Fibroblast of pulmonary artery (primary cell): Measurements from ENCODE around the gene ARMH1.
"Not testable (repeated sequence)": the region's sequence is repeated elsewhere in the genome, so short reads cannot be mapped to it uniquely, and the experiment has no call there.

Experiments used
- DNase-seq: peaks from one replicate; pipeline ENCODE4 v3.0.0-alpha.2; 2010; ENCODE audit warnings: low read depth
- H3K4me3 ChIP-seq: replicated peaks from 2 replicates; pipeline ENCODE4 v1.5.1; 2011; ENCODE audit warnings: low read depth, mild to moderate bottlenecking, control low read depth, low read length, moderate library complexity
- TF ChIP-seq, protein P1 (sequence below): IDR thresholded peaks from 2 replicates; pipeline ENCODE4 v1.5.1; 2011; ENCODE audit warnings: mild to moderate bottlenecking, control low read depth, low read length, inconsistent platforms; ENCODE audit errors: missing control alignments

The ARMH1 gene

DNA sequence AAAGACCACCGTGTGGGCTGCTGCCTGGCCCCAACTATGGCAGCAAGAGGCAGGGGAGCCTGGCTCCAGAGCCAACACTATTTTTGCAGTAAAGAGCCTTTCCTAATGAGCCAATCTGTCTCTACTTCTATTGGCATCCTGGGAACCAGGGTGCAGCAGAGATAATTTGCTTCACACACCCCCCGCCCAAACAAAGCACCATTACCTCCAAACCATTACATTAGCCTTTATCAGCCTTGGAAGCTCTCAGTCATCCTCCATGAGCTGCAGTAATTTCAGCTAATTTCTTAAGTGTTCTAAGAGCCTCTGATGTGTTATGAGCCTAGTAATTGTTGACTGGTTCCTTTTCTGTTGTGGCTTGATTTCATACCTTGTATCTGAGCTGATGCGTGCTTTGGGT, 21.6 kb downstream of the ARMH1 start:
- no peak overlapping the region for H3K4me3 ChIP-seq
- TF ChIP-seq, protein P1, sequence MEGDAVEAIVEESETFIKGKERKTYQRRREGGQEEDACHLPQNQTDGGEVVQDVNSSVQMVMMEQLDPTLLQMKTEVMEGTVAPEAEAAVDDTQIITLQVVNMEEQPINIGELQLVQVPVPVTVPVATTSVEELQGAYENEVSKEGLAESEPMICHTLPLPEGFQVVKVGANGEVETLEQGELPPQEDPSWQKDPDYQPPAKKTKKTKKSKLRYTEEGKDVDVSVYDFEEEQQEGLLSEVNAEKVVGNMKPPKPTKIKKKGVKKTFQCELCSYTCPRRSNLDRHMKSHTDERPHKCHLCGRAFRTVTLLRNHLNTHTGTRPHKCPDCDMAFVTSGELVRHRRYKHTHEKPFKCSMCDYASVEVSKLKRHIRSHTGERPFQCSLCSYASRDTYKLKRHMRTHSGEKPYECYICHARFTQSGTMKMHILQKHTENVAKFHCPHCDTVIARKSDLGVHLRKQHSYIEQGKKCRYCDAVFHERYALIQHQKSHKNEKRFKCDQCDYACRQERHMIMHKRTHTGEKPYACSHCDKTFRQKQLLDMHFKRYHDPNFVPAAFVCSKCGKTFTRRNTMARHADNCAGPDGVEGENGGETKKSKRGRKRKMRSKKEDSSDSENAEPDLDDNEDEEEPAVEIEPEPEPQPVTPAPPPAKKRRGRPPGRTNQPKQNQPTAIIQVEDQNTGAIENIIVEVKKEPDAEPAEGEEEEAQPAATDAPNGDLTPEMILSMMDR, result no peak
- no peak for DNase-seq

DNA sequence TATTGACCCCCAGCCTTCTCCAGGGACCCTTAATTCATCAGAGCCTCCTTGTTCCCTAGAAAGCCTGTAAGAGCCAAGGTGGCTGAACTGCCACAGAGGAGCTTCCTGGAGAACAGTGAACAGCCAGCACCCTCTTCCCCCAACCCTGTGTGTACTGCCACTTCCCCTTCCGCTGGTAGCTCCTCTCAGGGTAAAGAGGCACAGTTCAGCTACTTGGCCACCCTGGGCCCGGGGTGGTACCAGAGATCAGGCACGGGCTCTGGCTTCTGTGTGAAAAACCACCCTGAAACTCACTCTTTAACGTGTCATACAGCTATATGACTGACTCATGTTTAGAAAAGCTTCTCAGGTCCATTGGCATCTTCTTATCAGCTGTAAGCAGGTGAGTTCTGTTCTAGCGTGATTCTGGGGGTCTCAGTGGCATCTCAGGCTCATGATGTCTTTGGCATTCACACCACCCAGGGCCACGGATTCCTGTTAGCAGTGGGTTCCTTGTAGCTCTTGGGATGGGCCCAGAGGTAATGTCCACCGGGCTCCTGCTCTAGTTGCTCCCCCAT, 22.4 kb downstream of the ARMH1 start:
- H3K4me3 ChIP-seq, result no peak overlapping the region
- TF ChIP-seq, protein P1, result no peak
- no peak for DNase-seq

DNA sequence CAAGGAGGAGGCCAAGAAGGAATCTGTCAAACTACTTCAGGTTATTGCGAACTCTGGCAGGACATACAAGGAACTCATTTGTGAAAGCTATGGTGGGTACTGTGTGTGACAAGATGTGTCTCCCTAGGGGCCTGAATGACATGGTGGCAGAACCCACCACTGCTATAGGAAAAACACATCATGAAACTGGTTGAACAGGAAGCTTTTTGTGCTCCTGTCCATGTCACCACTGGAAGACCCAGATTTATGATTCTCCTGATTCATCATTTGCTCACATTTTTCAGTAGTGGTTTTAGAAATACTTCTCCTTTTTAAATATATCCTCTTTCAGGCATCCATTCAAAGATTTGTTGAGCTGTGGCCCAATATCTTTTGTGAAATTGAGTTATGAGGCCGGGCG, 23.6 kb downstream of the ARMH1 start:
- no peak for DNase-seq
- H3K4me3 ChIP-seq, result no peak overlapping the region
- TF ChIP-seq, protein P1, result no peak

DNA sequence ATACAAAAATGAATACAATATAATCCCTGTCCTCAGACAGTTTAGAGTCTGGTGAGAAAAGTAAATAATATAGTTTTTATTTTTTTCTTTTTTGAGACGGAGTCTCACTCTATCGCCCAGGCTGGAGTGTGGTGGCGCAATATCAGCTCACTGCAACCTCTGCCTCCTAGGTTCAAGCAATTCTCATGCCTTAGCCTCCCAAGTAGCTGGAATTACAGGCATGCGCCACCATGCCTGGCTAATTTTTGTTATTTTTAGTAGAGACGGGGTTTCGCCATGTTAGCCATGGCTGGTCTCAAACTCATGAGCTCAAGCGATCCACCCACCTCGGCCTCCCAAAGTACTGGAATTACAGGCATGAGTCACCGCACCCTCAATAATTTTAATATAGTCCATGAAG, 24.9 kb downstream of the ARMH1 start:
- DNase-seq, H3K4me3 ChIP-seq: not testable (repeated sequence)

DNA sequence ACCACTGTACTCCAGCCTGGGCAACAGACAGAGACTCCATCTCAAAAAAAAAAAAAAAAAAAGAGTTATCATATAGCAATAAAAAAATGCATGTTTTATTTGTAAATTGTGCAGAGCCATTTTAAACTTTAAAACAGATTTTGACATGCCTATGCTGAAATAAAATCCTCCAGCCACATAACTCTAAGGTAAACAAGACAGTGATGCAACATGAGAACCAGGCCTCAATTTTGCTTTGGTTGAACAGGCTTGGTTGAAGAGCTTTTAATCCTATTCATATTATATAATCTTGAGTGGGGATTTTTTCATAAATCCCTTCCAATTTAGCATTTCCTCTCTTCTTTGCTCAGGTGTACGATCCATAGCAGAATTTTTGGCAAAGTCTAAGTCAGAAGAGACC, 26.1 kb downstream of the ARMH1 start:
- DNase-seq, result no peak
- TF ChIP-seq, protein P1, result no peak
- H3K4me3 ChIP-seq, result no peak overlapping the region

DNA sequence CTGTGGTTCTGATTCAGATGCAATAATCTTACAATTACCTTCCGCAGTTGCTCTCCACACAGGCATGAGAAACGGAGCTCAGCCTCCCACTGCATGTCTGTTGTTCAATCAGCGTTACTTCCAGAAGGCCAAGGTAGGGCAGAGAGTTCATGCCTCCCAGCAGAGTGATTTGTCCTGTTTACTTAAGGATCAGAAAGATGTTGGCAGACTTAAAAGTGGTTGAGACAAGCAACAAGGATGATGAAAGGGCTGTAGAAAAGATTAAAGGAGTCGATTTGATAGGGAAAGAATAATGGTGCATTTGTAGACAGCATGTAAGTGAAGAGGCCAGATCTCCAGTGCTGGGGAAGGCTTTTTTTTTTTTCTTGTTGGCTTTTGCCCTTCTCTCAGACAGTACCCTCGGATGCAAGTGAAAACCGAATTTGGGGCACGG, 26.6 kb downstream of the ARMH1 start:
- no peak overlapping the region for H3K4me3 ChIP-seq
- TF ChIP-seq, protein P1, result no peak
- DNase-seq, result no peak

DNA sequence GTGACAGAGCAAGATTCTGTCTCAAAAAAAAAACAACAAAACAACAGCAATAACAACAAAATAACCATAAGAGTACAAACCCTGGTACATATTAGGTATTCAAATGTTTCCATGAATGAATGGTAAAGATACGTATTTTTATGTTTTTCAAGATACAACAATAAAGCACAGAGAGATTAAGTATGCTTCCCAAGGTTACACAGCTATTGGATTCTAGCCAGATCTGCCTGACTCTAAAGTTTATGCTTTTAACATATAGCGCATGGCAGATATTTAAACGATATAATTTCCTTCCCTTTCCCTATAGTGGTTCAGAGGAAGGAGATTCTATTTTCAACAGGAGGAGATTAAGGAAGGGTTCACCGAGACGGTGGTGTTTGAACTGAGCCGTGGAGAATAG, 31.0 kb downstream of the ARMH1 start:
- TF ChIP-seq, protein P1, result no peak
- DNase-seq, result no peak
- H3K4me3 ChIP-seq, result no peak overlapping the region
